NT2/D1 (cell line): ENCODE measurements around the gene PCSK7.
"Not testable (repeated sequence)": the region's sequence is repeated elsewhere in the genome, so short reads cannot be mapped to it uniquely, and the experiment has no call there.

Source experiments
- DNase-seq: peaks from one replicate; pipeline ENCODE4 v3.0.0-alpha.2; 2011; ENCODE audit warnings: low read depth, low spot score
- H3K27me3 ChIP-seq: 2 replicates; pipeline ENCODE4 v1.6.0; 2011; ENCODE audit warnings: mild to moderate bottlenecking; ENCODE audit not compliant: insufficient read length, insufficient read depth
- H3K36me3 ChIP-seq: 2 replicates; pipeline ENCODE4 v1.6.1; 2011; ENCODE audit warnings: mild to moderate bottlenecking, low read length, mixed read lengths; ENCODE audit not compliant: insufficient read depth, insufficient read length
- H3K4me1 ChIP-seq: 2 replicates; pipeline ENCODE4 v1.5.1; 2011; ENCODE audit not compliant: insufficient read depth, insufficient read length
- H3K4me3 ChIP-seq: 2 replicates; pipeline ENCODE4 v1.5.1; 2011; ENCODE audit warnings: low read depth; ENCODE audit not compliant: insufficient read length
- H3K9ac ChIP-seq: 2 replicates; pipeline ENCODE4 v1.6.0; 2011; ENCODE audit warnings: low read depth; ENCODE audit not compliant: insufficient read length
- H3K9me3 ChIP-seq: 2 replicates; pipeline ENCODE4 v1.5.1; 2011; ENCODE audit warnings: mild to moderate bottlenecking, low read length; ENCODE audit not compliant: insufficient read depth
- SUZ12 ChIP-seq: IDR thresholded peaks from 2 replicates; pipeline ENCODE4 v1.6.1; 2011; ENCODE audit not compliant: insufficient read length, insufficient read depth; ENCODE audit errors: extremely low read depth
- YY1 ChIP-seq: IDR thresholded peaks from 2 replicates; pipeline ENCODE4 v1.6.1; 2011; ENCODE audit not compliant: insufficient read length, insufficient read depth
- ZNF274 ChIP-seq: IDR thresholded peaks from 2 replicates; pipeline ENCODE4 v1.6.1; 2011; ENCODE audit warnings: mild to moderate bottlenecking, low read depth, low read length

The PCSK7 gene

DNA sequence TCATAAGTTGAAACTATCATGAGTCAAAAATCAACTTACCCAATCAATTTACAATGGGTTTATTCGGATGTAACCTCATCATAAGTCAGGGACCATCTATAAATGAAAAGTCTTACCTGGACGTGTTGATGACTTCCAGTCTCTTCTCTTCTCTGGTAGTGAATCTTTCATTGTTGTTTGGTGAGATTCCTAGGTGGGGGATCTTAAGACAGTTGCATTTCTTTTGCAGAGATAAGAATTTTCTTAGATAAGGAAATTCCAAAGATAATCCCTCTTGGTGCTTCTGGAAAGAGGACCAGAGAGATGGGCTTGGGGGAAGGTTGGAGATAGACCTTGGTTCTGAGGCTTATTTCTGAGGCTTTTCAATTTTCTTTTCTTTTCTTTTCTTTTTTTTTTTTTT lies 38.0 kb upstream of the PCSK7 start:
- Histone ChIP-seq H3K36me3 (no peaks in the 10 kb centered on the region), H3K4me3 (no peak overlapping the region), H3K9ac (no peak overlapping the region), H3K27me3 (no peaks in the 10 kb centered on the region), H3K4me1 (peaks cover 4% of the 10 kb centered on the region), H3K9me3 (peaks cover 21% of the 10 kb centered on the region)
- no peak for DNase-seq
- no peak for TF ChIP-seq SUZ12
- TF ChIP-seq ZNF274: no peak
- no peak for TF ChIP-seq YY1

GRCh38 chr11:117265745-117266144 lies 33.9 kb upstream of the PCSK7 start:
- H3K27me3 ChIP-seq: no peaks in the 10 kb centered on the region
- no peak overlapping the region for H3K4me3 ChIP-seq
- TF ChIP-seq YY1 (no peak), SUZ12 (no peak), ZNF274 (no peak)
- DNase-seq: no peak
- no peak overlapping the region for H3K9ac ChIP-seq
- no peaks in the 10 kb centered on the region for H3K4me1 ChIP-seq
- peaks cover 3% of the 10 kb centered on the region for H3K36me3 ChIP-seq
- no peaks in the 10 kb centered on the region for H3K9me3 ChIP-seq

- not testable (repeated sequence) for H3K4me1 ChIP-seq, DNase-seq, H3K4me3 ChIP-seq, H3K9me3 ChIP-seq, H3K27me3 ChIP-seq, H3K36me3 ChIP-seq, H3K9ac ChIP-seq
Measured at GRCh38 chr11:117264624-117265323, 32.9 kb upstream of the PCSK7 start.

DNA sequence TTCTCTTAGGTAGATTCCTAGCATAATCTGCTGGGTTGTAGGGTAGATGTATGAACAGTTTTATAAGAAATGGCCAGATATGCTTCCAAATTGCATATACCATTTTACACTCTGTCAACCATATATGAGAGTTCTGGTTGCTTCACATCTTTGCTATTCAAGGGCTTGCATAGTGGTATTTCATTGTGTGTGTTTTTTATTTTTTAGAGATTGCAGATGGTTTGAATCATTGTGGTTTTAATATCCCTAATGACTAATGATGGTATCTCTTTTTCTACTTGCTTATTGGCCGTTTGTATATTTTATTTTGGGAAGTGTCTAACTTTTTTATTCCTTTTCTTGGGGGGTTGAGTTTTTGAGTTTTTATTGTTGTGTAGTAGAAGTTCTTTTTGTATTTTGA lies 27.5 kb upstream of the PCSK7 start:
- H3K27me3 ChIP-seq: no peaks in the 10 kb centered on the region
- no peak for DNase-seq
- TF ChIP-seq SUZ12 (no peak), ZNF274 (no peak), YY1 (no peak)
- peaks cover 3% of the 10 kb centered on the region for H3K36me3 ChIP-seq
- H3K4me3 ChIP-seq: no peak overlapping the region
- H3K9me3 ChIP-seq: no peaks in the 10 kb centered on the region
- H3K4me1 ChIP-seq: no peaks in the 10 kb centered on the region
- no peak overlapping the region for H3K9ac ChIP-seq

DNA sequence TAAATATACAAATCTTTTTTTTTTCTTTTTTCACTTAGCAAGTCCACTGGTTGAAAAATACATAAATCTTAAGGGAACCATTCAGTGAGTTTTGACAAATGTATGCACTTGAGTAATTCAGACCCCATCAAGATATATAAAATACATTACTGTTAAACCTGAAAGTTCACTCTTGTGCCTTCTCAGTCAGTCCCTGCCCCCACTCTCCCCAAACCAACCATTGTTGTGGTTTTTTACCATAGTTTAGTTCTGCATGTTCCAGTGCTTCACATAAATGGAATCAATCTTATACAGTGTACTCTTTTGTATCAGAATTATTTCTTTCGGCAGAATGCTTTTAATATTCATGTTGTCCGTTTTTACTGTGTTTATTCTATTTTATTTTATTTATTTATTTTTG lies 26.7 kb upstream of the PCSK7 start:
- TF ChIP-seq SUZ12: no peak
- TF ChIP-seq YY1: no peak
- no peak for TF ChIP-seq ZNF274
- DNase-seq: no peak
- H3K4me3 ChIP-seq: no peak overlapping the region
- H3K27me3 ChIP-seq: no peaks in the 10 kb centered on the region
- no peak overlapping the region for H3K9ac ChIP-seq
- H3K36me3 ChIP-seq: peaks cover 4% of the 10 kb centered on the region
- no peaks in the 10 kb centered on the region for H3K4me1 ChIP-seq
- H3K9me3 ChIP-seq: no peaks in the 10 kb centered on the region

GRCh38 chr11:117256573-117256972 lies 24.7 kb upstream of the PCSK7 start:
- DNase-seq: no peak
- no peaks in the 10 kb centered on the region for H3K4me1 ChIP-seq
- H3K9ac ChIP-seq: no peak overlapping the region
- no peak for TF ChIP-seq SUZ12
- no peak for TF ChIP-seq YY1
- no peaks in the 10 kb centered on the region for H3K9me3 ChIP-seq
- no peaks in the 10 kb centered on the region for H3K27me3 ChIP-seq
- no peak overlapping the region for H3K4me3 ChIP-seq
- peaks cover 11% of the 10 kb centered on the region for H3K36me3 ChIP-seq

GRCh38 chr11:117255966-117256365 lies 24.1 kb upstream of the PCSK7 start:
- H3K9me3 ChIP-seq: no peaks in the 10 kb centered on the region
- no peak overlapping the region for H3K9ac ChIP-seq
- no peaks in the 10 kb centered on the region for H3K27me3 ChIP-seq
- no peak for DNase-seq
- H3K36me3 ChIP-seq: peaks cover 11% of the 10 kb centered on the region
- no peak overlapping the region for H3K4me3 ChIP-seq
- TF ChIP-seq ZNF274: no peak
- no peak for TF ChIP-seq SUZ12
- no peak for TF ChIP-seq YY1
- H3K4me1 ChIP-seq: no peaks in the 10 kb centered on the region

- no peaks in the 10 kb centered on the region for H3K9me3 ChIP-seq
- H3K4me1 ChIP-seq: no peaks in the 10 kb centered on the region
- no peak overlapping the region for H3K4me3 ChIP-seq
- DNase-seq: no peak
- TF ChIP-seq SUZ12: no peak
- no peak for TF ChIP-seq ZNF274
- TF ChIP-seq YY1: no peak
- H3K27me3 ChIP-seq: no peaks in the 10 kb centered on the region
- H3K9ac ChIP-seq: no peak overlapping the region
- H3K36me3 ChIP-seq: peaks cover 18% of the 10 kb centered on the region
Measured at GRCh38 chr11:117251506-117251905, 19.6 kb upstream of the PCSK7 start.
